Measurements from ENCODE around the gene SEMA5A. TPM values are rescaled to one million over a fixed set of nuclear protein-coding genes. Genes with fewer than 3 reads are reported as not detected.

SEMA5A gene
- total RNA-seq, 1 experiment from 2014 or later: 0.15 TPM

DNA sequence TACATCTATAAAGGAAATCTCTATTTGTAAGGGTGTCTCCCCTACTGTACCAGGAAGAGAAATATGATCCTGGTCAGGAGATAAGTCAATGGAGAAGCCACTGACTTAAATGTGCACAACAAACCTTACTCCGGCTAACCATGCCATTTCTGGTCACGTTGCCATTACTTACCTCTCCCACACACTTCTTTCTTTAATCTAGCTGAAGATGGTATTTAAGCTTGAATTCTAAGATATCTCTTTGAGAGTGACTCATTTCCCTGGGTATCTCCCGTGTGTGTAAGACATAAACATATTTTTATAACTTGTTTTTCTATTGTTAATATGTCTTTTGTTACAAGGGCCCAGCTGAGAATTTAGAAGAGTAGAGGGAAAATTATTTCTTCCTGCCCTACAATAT is 296.6 kb downstream of the SEMA5A start:
- no peaks in the 10 kb centered on the region for H3K4me1 ChIP-seq (ENCODE audit: control insufficient read depth, insufficient read depth, low read length)
- H3K4me3 ChIP-seq (ENCODE audit: low read depth in 2 of 2, low read length in 2 of 2): no peak overlapping the region
- H3K36me3 ChIP-seq (ENCODE audit: control insufficient read depth, insufficient read depth, low read length): no peaks in the 10 kb centered on the region
- BruUV-seq (replicated peaks): no TSS peak
- H3K27me3 ChIP-seq (ENCODE audit: control insufficient read depth, insufficient read depth, low read length): no peaks in the 10 kb centered on the region
- ATAC-seq (no peak), DNase-seq (ENCODE audit: low read depth, low spot score) (no peak)
- intact Hi-C loops (cut with micrococcal nuclease; ENCODE audit: unreplicated experiment) (no loop called here), in situ Hi-C loops (cut with HindIII; ENCODE audit: low pct_unique_long_range_greater_than_20kb, low sequenced_read_pairs) (no loop called here)
- CTCF ChIA-PET: no interaction called here
- H3K9me3 ChIP-seq (ENCODE audit: control insufficient read depth, insufficient read depth, low read depth, low read length): no peaks in the 10 kb centered on the region
- POLR2A ChIA-PET: no interaction called here
- TF ChIP-seq, protein P1, sequence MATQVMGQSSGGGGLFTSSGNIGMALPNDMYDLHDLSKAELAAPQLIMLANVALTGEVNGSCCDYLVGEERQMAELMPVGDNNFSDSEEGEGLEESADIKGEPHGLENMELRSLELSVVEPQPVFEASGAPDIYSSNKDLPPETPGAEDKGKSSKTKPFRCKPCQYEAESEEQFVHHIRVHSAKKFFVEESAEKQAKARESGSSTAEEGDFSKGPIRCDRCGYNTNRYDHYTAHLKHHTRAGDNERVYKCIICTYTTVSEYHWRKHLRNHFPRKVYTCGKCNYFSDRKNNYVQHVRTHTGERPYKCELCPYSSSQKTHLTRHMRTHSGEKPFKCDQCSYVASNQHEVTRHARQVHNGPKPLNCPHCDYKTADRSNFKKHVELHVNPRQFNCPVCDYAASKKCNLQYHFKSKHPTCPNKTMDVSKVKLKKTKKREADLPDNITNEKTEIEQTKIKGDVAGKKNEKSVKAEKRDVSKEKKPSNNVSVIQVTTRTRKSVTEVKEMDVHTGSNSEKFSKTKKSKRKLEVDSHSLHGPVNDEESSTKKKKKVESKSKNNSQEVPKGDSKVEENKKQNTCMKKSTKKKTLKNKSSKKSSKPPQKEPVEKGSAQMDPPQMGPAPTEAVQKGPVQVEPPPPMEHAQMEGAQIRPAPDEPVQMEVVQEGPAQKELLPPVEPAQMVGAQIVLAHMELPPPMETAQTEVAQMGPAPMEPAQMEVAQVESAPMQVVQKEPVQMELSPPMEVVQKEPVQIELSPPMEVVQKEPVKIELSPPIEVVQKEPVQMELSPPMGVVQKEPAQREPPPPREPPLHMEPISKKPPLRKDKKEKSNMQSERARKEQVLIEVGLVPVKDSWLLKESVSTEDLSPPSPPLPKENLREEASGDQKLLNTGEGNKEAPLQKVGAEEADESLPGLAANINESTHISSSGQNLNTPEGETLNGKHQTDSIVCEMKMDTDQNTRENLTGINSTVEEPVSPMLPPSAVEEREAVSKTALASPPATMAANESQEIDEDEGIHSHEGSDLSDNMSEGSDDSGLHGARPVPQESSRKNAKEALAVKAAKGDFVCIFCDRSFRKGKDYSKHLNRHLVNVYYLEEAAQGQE (IDR thresholded peaks at IDR 0.05; ENCODE audit: insufficient read depth in 1 of 2, low read depth in 2 of 2, low read length in 1 of 2): no peak
- TF ChIP-seq POLR2AphosphoS5 (IDR thresholded peaks at IDR 0.05; ENCODE audit: low read depth, low read length) (no peak), TCF7L2 (IDR thresholded peaks at IDR 0.05; ENCODE audit: low read depth, low read length) (no peak), SIN3A (IDR thresholded peaks at IDR 0.05; ENCODE audit: borderline replicate concordance, insufficient read depth, low read depth, low read length) (no peak)
- TF ChIP-seq, protein P2, sequence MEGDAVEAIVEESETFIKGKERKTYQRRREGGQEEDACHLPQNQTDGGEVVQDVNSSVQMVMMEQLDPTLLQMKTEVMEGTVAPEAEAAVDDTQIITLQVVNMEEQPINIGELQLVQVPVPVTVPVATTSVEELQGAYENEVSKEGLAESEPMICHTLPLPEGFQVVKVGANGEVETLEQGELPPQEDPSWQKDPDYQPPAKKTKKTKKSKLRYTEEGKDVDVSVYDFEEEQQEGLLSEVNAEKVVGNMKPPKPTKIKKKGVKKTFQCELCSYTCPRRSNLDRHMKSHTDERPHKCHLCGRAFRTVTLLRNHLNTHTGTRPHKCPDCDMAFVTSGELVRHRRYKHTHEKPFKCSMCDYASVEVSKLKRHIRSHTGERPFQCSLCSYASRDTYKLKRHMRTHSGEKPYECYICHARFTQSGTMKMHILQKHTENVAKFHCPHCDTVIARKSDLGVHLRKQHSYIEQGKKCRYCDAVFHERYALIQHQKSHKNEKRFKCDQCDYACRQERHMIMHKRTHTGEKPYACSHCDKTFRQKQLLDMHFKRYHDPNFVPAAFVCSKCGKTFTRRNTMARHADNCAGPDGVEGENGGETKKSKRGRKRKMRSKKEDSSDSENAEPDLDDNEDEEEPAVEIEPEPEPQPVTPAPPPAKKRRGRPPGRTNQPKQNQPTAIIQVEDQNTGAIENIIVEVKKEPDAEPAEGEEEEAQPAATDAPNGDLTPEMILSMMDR (IDR thresholded peaks at IDR 0.05): no peak
- no peak overlapping the region for H3K27ac ChIP-seq (ENCODE audit: low read length)

- in situ Hi-C loops (cut with HindIII; ENCODE audit: low pct_unique_long_range_greater_than_20kb, low sequenced_read_pairs): no loop called here
- DNase-seq (ENCODE audit: low read depth, low spot score): no peak
Measured at GRCh38 chr5:9245071-9245470, 300.8 kb downstream of the SEMA5A start.

More at GRCh38 chr5:9245071-9245470, 300.8 kb downstream of the SEMA5A start:
- POLR2A ChIA-PET: no interaction called here
- CTCF ChIA-PET: no interaction called here
- intact Hi-C loops (cut with micrococcal nuclease; ENCODE audit: unreplicated experiment): no loop called here
- H3K9me3 ChIP-seq (ENCODE audit: control insufficient read depth, insufficient read depth, low read depth, low read length): no peaks in the 10 kb centered on the region
- H3K27ac ChIP-seq (ENCODE audit: low read length): no peak overlapping the region
- no peak for ATAC-seq
- no peak for TF ChIP-seq SIN3A (IDR thresholded peaks at IDR 0.05; ENCODE audit: borderline replicate concordance, insufficient read depth, low read depth, low read length)
- TF ChIP-seq TCF7L2 (IDR thresholded peaks at IDR 0.05; ENCODE audit: low read depth, low read length): no peak
- TF ChIP-seq, protein P2 (IDR thresholded peaks at IDR 0.05): no peak
- TF ChIP-seq, protein P1 (IDR thresholded peaks at IDR 0.05; ENCODE audit: insufficient read depth in 1 of 2, low read depth in 2 of 2, low read length in 1 of 2): no peak
- TF ChIP-seq POLR2AphosphoS5 (IDR thresholded peaks at IDR 0.05; ENCODE audit: low read depth, low read length): no peak
- no peaks in the 10 kb centered on the region for H3K36me3 ChIP-seq (ENCODE audit: control insufficient read depth, insufficient read depth, low read length)
- no peaks in the 10 kb centered on the region for H3K27me3 ChIP-seq (ENCODE audit: control insufficient read depth, insufficient read depth, low read length)
- no peak overlapping the region for H3K4me3 ChIP-seq (ENCODE audit: low read depth in 2 of 2, low read length in 2 of 2)
- no peaks in the 10 kb centered on the region for H3K4me1 ChIP-seq (ENCODE audit: control insufficient read depth, insufficient read depth, low read length)
- no TSS peak for BruUV-seq (replicated peaks)
